NCI-H2196 treated with DMSO at 0.1 percent for 48 hours (cell line): Measurements from ENCODE around the gene KRTAP29-1.
"Not testable (repeated sequence)": the region's sequence is repeated elsewhere in the genome, so short reads cannot be mapped to it uniquely, and the experiment has no call there.

Experiments
- DNase-seq: peaks from one replicate; lab custom pipeline; 2025; ENCODE audit not compliant: unreplicated experiment; lab: John Stamatoyannopoulos, UW

KRTAP29-1 gene

GRCh38 chr17:41302981-41303380, 330 bp upstream of the KRTAP29-1 start:
- DNase-seq, result no peak

- no peak for DNase-seq
Measured at GRCh38 chr17:41301204-41301790, 1.4 kb downstream of the KRTAP29-1 start.

GRCh38 chr17:41298458-41299135, 4.1 kb downstream of the KRTAP29-1 start:
- DNase-seq, result no peak

GRCh38 chr17:41296846-41297245, 5.8 kb downstream of the KRTAP29-1 start:
- no peak for DNase-seq

- no peak for DNase-seq
Measured at GRCh38 chr17:41294016-41294415, 8.6 kb downstream of the KRTAP29-1 start.

- no peak for DNase-seq
Measured at GRCh38 chr17:41287050-41287449, 15.6 kb downstream of the KRTAP29-1 start.

GRCh38 chr17:41284546-41284945, 18.1 kb downstream of the KRTAP29-1 start:
- no peak for DNase-seq

GRCh38 chr17:41284043-41284442, 18.6 kb downstream of the KRTAP29-1 start:
- no peak for DNase-seq

GRCh38 chr17:41278176-41278955, 24.3 kb downstream of the KRTAP29-1 start:
- DNase-seq, result no peak

GRCh38 chr17:41275648-41276190, 26.9 kb downstream of the KRTAP29-1 start, which contains the start of gene KRTAP9-7:
Gene KRTAP9-7 (plus strand): TSS chr17:41275698. CDS start chr17:41275698, 0 bp downstream.
- DNase-seq, result not testable (repeated sequence)

- DNase-seq, result no peak
Measured at GRCh38 chr17:41271858-41272257, 30.8 kb downstream of the KRTAP29-1 start.

GRCh38 chr17:41271323-41271722, 31.3 kb downstream of the KRTAP29-1 start:
- DNase-seq, result not testable (repeated sequence)

- DNase-seq, result no peak
Measured at GRCh38 chr17:41267711-41268110, 34.9 kb downstream of the KRTAP29-1 start.

GRCh38 chr17:41265078-41265477, 37.6 kb downstream of the KRTAP29-1 start, which contains the start of gene KRTAP9-6:
Gene KRTAP9-6 (plus strand): TSS chr17:41265378. CDS start chr17:41265378, 0 bp downstream.
- no peak for DNase-seq

- DNase-seq, result no peak
Measured at GRCh38 chr17:41264599-41264998, 38.1 kb downstream of the KRTAP29-1 start.

GRCh38 chr17:41263212-41263611, 39.4 kb downstream of the KRTAP29-1 start:
- no peak for DNase-seq

GRCh38 chr17:41258406-41258805, 44.2 kb downstream of the KRTAP29-1 start:
- no peak for DNase-seq

- DNase-seq, result no peak
Measured at GRCh38 chr17:41256291-41256685, 46.4 kb downstream of the KRTAP29-1 start.

- not testable (repeated sequence) for DNase-seq
Measured at GRCh38 chr17:41255381-41256290, 47.0 kb downstream of the KRTAP29-1 start, which contains the start of gene KRTAP9-9. Gene KRTAP9-9 (plus strand): TSS chr17:41255384.

GRCh38 chr17:41254861-41255260, 47.8 kb downstream of the KRTAP29-1 start:
- DNase-seq, result no peak
